Neural crest cell (in vitro differentiated cells): ENCODE results near the gene ASRGL1. TPM values are rescaled to one million over a fixed set of nuclear protein-coding genes. Genes with fewer than 3 reads are reported as not detected.

Source experiments
- DNase-seq: peaks from one replicate; pipeline ENCODE4 v3.0.0; 2021; ENCODE audit warnings: low read depth, mixed read lengths, low spot score
- H3K27ac Mint-ChIP-seq: one replicate; pipeline ENCODE4 v1.8.0; 2021; ENCODE audit warnings: mild to moderate bottlenecking, mixed read lengths; ENCODE audit not compliant: unreplicated experiment
- H3K27me3 Mint-ChIP-seq: 2 replicates; pipeline ENCODE4 v1.8.0; 2021; ENCODE audit warnings: low read depth, mild to moderate bottlenecking, mixed read lengths
- H3K36me3 Mint-ChIP-seq: 2 replicates; pipeline ENCODE4 v1.8.0; 2021; ENCODE audit warnings: low read depth, mild to moderate bottlenecking, mixed read lengths
- H3K4me1 Mint-ChIP-seq: 2 replicates; pipeline ENCODE4 v1.8.0; 2021; ENCODE audit warnings: mixed read lengths
- H3K4me3 Mint-ChIP-seq: one replicate; pipeline ENCODE4 v1.8.0; 2021; ENCODE audit warnings: mild to moderate bottlenecking, mixed read lengths
- H3K9me3 Mint-ChIP-seq: 2 replicates; pipeline ENCODE4 v1.8.0; 2021; ENCODE audit warnings: mixed read lengths
- total RNA-seq: library from RNA; stranded (reverse); gene quantifications from 2 replicates; pipeline ENCODE4 v1.2.1, GENCODE V29; 2021
- TF ChIP-seq, protein P1 (sequence below): fragments of 200-600 bp; sonication (generic); conservative IDR thresholded peaks from 2 replicates; pipeline ENCODE4 v1.5.0; 2021; ENCODE audit warnings: antibody characterized with exemption, mild to moderate bottlenecking

The ASRGL1 gene
- total RNA-seq, 1 donor from 2014 or later = 57.5 TPM

DNA sequence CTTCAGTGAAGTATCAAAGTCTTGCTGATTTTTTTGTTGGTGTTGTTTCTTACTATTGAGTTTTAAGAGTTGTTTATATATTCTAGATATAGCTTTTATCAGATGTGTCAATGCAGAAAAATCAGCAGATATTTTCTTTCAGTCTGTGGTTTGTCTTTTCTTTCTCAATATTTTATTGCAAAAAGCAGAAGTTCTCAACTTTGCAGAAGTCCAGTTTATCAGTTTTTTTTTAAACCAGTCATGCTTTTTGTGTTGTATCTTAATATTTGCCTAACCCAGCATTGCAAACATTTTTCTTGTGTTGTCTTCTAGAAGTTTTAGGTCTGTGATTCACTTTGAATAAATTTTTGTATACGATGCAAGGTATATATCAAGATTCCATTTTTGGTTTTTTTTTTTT, 7.0 kb downstream of the ASRGL1 start:
- DNase-seq = no peak
- Mint-ChIP-seq H3K9me3 (no peaks in the 10 kb centered on the region), H3K4me3 (no peak overlapping the region), H3K36me3 (peaks cover 7% of the 10 kb centered on the region), H3K27me3 (no peaks in the 10 kb centered on the region), H3K27ac (no peak overlapping the region), H3K4me1 (peaks cover 12% of the 10 kb centered on the region)
- TF ChIP-seq, protein P1, sequence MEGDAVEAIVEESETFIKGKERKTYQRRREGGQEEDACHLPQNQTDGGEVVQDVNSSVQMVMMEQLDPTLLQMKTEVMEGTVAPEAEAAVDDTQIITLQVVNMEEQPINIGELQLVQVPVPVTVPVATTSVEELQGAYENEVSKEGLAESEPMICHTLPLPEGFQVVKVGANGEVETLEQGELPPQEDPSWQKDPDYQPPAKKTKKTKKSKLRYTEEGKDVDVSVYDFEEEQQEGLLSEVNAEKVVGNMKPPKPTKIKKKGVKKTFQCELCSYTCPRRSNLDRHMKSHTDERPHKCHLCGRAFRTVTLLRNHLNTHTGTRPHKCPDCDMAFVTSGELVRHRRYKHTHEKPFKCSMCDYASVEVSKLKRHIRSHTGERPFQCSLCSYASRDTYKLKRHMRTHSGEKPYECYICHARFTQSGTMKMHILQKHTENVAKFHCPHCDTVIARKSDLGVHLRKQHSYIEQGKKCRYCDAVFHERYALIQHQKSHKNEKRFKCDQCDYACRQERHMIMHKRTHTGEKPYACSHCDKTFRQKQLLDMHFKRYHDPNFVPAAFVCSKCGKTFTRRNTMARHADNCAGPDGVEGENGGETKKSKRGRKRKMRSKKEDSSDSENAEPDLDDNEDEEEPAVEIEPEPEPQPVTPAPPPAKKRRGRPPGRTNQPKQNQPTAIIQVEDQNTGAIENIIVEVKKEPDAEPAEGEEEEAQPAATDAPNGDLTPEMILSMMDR = no peak

DNA sequence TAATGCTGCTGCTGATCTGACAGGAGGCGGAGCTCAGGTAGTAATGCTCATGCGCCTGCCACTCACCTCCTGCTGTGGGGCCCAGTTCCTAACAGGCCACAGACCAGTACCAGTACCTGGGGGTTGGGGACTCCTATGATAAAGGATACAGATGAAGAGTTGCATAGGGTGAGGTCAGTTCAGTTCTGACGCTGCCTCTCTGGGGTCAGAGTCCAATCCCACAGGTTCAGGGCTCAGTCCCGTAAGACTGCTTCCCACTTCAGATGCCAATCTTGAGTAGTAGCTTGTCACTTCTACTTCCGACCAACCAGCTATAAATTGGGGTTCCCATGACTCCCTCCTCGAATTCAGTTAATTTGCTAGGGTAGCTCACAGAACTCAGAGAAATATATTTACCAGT, 8.6 kb downstream of the ASRGL1 start:
- H3K27me3 Mint-ChIP-seq = no peaks in the 10 kb centered on the region
- no peaks in the 10 kb centered on the region for H3K9me3 Mint-ChIP-seq
- no peak overlapping the region for H3K27ac Mint-ChIP-seq
- DNase-seq = no peak
- no peaks in the 10 kb centered on the region for H3K4me1 Mint-ChIP-seq
- peaks cover 9% of the 10 kb centered on the region for H3K36me3 Mint-ChIP-seq
- no peak overlapping the region for H3K4me3 Mint-ChIP-seq
- TF ChIP-seq, protein P1 = no peak

DNA sequence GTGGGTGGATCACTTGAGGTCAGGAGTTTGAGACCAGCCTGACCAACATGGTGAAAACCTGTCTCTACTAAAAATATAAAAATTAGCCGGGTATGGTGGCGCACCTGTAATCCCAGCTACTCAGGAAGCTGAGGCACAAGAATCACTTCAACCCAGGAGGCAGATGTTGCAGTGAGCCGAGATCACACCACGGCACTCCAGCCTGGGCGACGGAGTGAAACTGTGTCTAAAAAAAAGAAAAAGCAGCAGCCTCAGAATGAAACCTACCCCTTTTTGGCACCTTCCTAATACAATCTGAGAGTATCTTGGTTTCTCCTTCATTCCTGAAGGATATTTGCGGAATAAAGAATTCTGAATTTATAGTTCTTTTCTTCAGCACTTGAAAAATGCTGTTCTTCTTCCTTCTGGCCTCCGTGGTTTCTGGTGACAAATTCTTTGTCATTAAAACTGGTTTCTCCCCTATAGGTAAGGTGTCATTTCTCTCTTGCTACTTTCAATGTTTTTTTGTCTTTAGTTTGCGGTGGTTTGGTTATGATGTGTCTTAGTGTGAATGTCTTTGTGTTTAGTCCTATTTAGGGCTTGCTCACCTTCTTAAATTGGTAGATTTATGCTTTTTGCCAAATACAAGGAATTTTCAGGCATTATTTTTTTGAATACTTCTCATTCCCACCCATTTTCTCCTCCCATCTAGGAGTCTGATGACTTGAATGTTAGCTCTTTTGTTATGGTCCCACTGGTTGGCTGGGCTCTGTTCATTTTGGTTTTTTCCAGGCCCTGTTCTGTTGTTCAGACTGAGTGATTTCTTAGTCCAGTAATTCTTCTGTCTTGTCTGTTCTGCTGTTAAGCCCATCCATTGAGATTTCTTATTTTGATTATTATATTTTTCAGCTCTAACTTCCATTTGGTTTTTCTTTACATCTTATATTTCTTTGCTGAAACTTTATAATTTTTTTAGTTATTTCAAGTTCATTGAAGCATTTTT, 15.4 kb downstream of the ASRGL1 start:
- Mint-ChIP-seq H3K27ac (no peak overlapping the region), H3K36me3 (peaks cover 10% of the 10 kb centered on the region), H3K4me3 (no peak overlapping the region), H3K27me3 (no peaks in the 10 kb centered on the region), H3K4me1 (peaks cover 18% of the 10 kb centered on the region), H3K9me3 (no peaks in the 10 kb centered on the region)
- TF ChIP-seq, protein P1 = no peak
- DNase-seq = no peak

DNA sequence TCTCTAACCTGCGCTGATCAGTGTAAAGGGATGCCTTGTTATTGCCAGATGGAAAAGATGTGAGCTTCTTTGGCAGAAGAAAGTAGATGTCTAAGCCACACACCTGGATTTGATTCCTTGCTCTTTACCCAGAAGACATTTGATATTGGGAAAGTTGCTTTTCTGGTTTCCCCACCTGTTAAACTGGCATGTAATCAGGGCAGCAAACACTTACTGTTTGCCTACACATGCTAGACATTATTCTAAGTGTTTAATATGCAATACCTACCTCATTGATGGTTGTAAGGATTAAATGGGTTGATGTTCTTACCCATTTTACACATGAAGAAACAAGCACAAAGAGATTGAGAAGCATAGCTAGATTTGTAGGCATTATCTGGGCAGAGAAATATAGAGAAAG, 16.6 kb downstream of the ASRGL1 start:
- Mint-ChIP-seq H3K4me1 (peaks cover 18% of the 10 kb centered on the region), H3K27ac (no peak overlapping the region), H3K9me3 (no peaks in the 10 kb centered on the region), H3K27me3 (no peaks in the 10 kb centered on the region), H3K4me3 (no peak overlapping the region), H3K36me3 (peaks cover 15% of the 10 kb centered on the region)
- DNase-seq = no peak
- TF ChIP-seq, protein P1 = no peak

DNA sequence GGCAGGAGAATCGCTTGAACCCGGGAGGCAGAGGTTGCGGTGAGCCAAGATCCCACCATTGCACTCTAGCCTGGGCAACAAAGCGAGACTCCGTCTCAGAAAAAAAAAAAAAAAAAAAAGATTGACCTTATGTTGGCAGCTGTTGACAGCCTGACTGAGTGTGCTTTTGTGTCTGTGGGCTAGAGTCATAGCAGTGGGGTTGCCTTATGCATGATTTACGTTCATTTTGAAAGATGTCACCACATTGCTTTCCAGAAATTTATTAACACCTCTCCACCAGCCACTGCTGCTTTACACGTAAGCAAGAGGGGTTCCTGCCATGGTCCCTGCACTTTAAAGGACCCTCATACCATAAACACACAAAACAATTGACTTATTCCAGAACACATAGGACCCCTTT, 21.0 kb downstream of the ASRGL1 start:
- no peak for DNase-seq
- Mint-ChIP-seq H3K4me1 (peaks cover 18% of the 10 kb centered on the region), H3K4me3 (no peak overlapping the region), H3K27me3 (no peaks in the 10 kb centered on the region), H3K9me3 (no peaks in the 10 kb centered on the region), H3K27ac (peak overlapping the region; percentile 43), H3K36me3 (peaks cover 16% of the 10 kb centered on the region)
- TF ChIP-seq, protein P1 = no peak
